Suprapubic skin (tissue), 4 donors: Measurements from ENCODE around the gene SNX21. TPM values are rescaled to one million over a fixed set of nuclear protein-coding genes. Genes with fewer than 3 reads are reported as not detected.

ENCODE experiments used
- DNase-seq, 2 donors: peaks; one replicate each; pipeline ENCODE4 v3.0.0-alpha.2; 2019; ENCODE audit warnings: low spot score in 2 of 2
- H3K27ac ChIP-seq: fragments of 200-600 bp; sonication (generic); one replicate; pipeline ENCODE4 v1.5.1; 2019
- H3K27me3 ChIP-seq: fragments of 200-600 bp; sonication (generic); one replicate; pipeline ENCODE4 v1.5.1; 2019
- H3K36me3 ChIP-seq: fragments of 200-600 bp; sonication (generic); one replicate; pipeline ENCODE4 v1.5.1; 2019
- H3K4me1 ChIP-seq: fragments of 200-600 bp; sonication (generic); one replicate; pipeline ENCODE4 v1.5.1; 2019
- H3K4me3 ChIP-seq: fragments of 200-600 bp; sonication (generic); one replicate; pipeline ENCODE4 v1.5.1; 2019; ENCODE audit warnings: mild to moderate bottlenecking
- H3K9me3 ChIP-seq: fragments of 200-600 bp; sonication (generic); one replicate; pipeline ENCODE4 v1.5.1; 2019
- EP300 ChIP-seq: sonication (generic); formaldehyde crosslinking; IDR thresholded peaks from one replicate; pipeline ENCODE4 v1.6.1; 2017; ENCODE audit warnings: antibody characterized with exemption
- POLR2A ChIP-seq, 2 donors: fragments of 450-650 bp; IDR thresholded peaks; one replicate each; pipeline ENCODE4 v1.6.1; 2017; ENCODE audit warnings: antibody characterized with exemption in 2 of 2, mild to moderate bottlenecking in 2 of 2, moderate library complexity in 2 of 2
- POLR2AphosphoS5 ChIP-seq, 3 donors: sonication (generic); formaldehyde crosslinking; IDR thresholded peaks; one replicate each; pipeline ENCODE4 v1.6.1; 2017; ENCODE audit warnings: antibody characterized with exemption in 3 of 3
- WGBS: methylation state at CpG from one replicate; pipeline ENCODE4 v1.1.5; 2018; 5-methylcytosine and 5-hydroxymethylcytosine counted together
- total RNA-seq, 4 donors: library from RNA; depleted of rRNA; stranded (reverse); fragments of >200 nt; gene quantifications; one replicate each; pipeline ENCODE4 v1.1.0, GENCODE V29; 2016
- TF ChIP-seq, protein P1 (sequence below), 2 donors: fragments of 200-600 bp in 1 of 2; fragments of 450-650 bp in 1 of 2; sonication (generic) in 1 of 2; IDR thresholded peaks; one replicate each; pipeline ENCODE4 v1.5.1; 2016 to 2019; ENCODE audit warnings: antibody characterized with exemption in 2 of 2, mild to moderate bottlenecking in 1 of 2, moderate library complexity in 1 of 2

SNX21 gene
- total RNA-seq, 4 donors from 2014 or later, result 106 to 161 (median 143) TPM

- Histone ChIP-seq H3K4me3 (no peak overlapping the region), H3K9me3 (no peaks in the 10 kb centered on the region), H3K36me3 (no peaks in the 10 kb centered on the region), H3K27me3 (no peaks in the 10 kb centered on the region), H3K27ac (no peak overlapping the region), H3K4me1 (peaks cover 14% of the 10 kb centered on the region)
- no peak for TF ChIP-seq POLR2AphosphoS5 (IDR thresholded peaks at IDR 0.05)
- TF ChIP-seq, protein P1, sequence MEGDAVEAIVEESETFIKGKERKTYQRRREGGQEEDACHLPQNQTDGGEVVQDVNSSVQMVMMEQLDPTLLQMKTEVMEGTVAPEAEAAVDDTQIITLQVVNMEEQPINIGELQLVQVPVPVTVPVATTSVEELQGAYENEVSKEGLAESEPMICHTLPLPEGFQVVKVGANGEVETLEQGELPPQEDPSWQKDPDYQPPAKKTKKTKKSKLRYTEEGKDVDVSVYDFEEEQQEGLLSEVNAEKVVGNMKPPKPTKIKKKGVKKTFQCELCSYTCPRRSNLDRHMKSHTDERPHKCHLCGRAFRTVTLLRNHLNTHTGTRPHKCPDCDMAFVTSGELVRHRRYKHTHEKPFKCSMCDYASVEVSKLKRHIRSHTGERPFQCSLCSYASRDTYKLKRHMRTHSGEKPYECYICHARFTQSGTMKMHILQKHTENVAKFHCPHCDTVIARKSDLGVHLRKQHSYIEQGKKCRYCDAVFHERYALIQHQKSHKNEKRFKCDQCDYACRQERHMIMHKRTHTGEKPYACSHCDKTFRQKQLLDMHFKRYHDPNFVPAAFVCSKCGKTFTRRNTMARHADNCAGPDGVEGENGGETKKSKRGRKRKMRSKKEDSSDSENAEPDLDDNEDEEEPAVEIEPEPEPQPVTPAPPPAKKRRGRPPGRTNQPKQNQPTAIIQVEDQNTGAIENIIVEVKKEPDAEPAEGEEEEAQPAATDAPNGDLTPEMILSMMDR (IDR thresholded peaks at IDR 0.05), result no peak
- TF ChIP-seq POLR2A (IDR thresholded peaks at IDR 0.05), result no peak
- no peak for TF ChIP-seq EP300
- no peak for DNase-seq
- WGBS, result 93% methylated on average over 7 of the region's 7 CpGs
These were observed 27.8 kb downstream of the SNX21 start for GRCh38 chr20:45861221-45862075.

DNA sequence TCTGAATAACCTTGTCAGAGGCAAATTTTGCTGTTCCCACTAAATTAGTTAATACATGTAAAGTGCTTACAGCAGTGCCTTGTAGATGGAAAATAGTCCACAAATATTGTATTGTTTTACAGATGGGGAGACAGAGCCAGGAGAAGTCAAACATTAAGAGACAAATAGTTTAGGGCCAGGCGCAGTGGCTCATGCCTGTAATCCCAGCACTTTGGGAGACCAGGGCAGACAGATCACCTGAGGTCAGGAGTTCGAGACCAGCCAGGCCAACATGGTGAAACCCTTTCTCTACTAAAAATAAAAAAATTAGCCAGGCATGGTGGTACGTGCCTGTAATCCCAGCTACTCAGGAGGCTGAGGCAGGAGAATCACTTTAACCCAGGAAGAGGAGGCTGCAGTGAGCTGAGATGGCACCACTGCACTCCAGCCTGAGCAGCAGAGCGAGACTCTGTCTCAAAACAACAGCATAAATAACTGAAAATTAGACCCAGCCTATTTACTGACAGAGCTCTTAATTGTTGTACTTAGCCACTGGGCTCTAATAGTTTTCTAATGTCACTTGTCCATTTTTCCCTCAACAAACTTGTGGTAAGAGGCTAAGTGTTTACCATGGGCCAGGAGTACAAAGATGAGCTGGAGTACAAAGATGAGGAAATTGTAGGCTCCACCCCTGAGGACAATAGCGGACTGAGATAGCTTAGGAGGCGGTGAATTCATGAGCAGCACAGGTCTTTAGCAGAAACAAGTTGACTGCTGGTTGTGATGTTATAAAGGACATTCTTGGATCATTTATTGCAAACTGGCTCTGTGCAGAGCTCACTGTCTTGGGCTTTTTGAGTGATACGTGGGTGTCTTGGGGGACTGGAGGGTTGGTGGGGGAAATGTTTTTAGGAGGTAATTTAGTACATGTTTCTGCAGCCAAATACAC lies 30.2 kb downstream of the SNX21 start:
- TF ChIP-seq EP300 (no peak), POLR2A (IDR thresholded peaks at IDR 0.05) (no peak), POLR2AphosphoS5 (IDR thresholded peaks at IDR 0.05) (no peak)
- TF ChIP-seq, protein P1 (IDR thresholded peaks at IDR 0.05), result no peak
- Histone ChIP-seq H3K4me1 (no peaks in the 10 kb centered on the region), H3K27ac (no peak overlapping the region), H3K27me3 (no peaks in the 10 kb centered on the region), H3K4me3 (no peak overlapping the region), H3K9me3 (no peaks in the 10 kb centered on the region), H3K36me3 (no peaks in the 10 kb centered on the region)
- WGBS, result 82% methylated on average over 7 of the region's 7 CpGs
- no peak for DNase-seq

DNA sequence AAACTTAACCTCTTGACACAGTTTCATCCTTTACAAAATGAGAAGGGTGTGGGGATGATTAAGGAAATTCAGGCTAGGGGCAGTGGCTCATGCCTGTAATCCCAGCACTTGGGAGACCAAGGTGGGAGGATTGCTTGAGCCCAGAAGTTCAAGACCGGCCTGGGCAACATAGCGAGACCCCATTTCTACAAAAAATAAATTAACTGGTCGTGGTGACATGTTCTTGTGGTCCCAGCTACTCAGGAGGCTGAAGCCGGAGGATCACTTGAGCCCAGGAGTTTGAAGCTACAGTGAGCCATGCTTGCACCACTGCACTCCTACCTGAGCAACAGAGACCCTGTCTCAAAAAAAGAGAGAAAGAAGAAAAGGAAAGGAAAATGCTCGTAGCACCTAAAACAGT lies 32.9 kb downstream of the SNX21 start:
- no peaks in the 10 kb centered on the region for H3K27me3 ChIP-seq
- no peak for DNase-seq
- 91% methylated on average over 5 of the region's 5 CpGs for WGBS
- H3K4me3 ChIP-seq, result no peak overlapping the region
- H3K9me3 ChIP-seq, result no peaks in the 10 kb centered on the region
- TF ChIP-seq POLR2A (IDR thresholded peaks at IDR 0.05) (no peak), POLR2AphosphoS5 (IDR thresholded peaks at IDR 0.05) (no peak), EP300 (no peak)
- TF ChIP-seq, protein P1 (IDR thresholded peaks at IDR 0.05), result no peak
- H3K27ac ChIP-seq, result no peak overlapping the region
- no peaks in the 10 kb centered on the region for H3K36me3 ChIP-seq
- H3K4me1 ChIP-seq, result no peaks in the 10 kb centered on the region

- H3K27ac ChIP-seq, result no peak overlapping the region
- WGBS, result 86% methylated on average over 6 of the region's 6 CpGs
- DNase-seq, result no peak
These were observed 33.7 kb downstream of the SNX21 start for GRCh38 chr20:45867136-45867818.

More at GRCh38 chr20:45867136-45867818, 33.7 kb downstream of the SNX21 start:
- H3K4me1 ChIP-seq, result no peaks in the 10 kb centered on the region
- no peaks in the 10 kb centered on the region for H3K36me3 ChIP-seq
- no peak overlapping the region for H3K4me3 ChIP-seq
- TF ChIP-seq EP300 (no peak), POLR2A (IDR thresholded peaks at IDR 0.05) (no peak), POLR2AphosphoS5 (IDR thresholded peaks at IDR 0.05) (no peak)
- TF ChIP-seq, protein P1 (IDR thresholded peaks at IDR 0.05), result no peak
- no peaks in the 10 kb centered on the region for H3K27me3 ChIP-seq
- H3K9me3 ChIP-seq, result no peaks in the 10 kb centered on the region
